HG03060 (cell line): ENCODE measurements around the gene MRPL53.

ENCODE experiments used
- ATAC-seq: cut with Tn5 transposase; IDR thresholded peaks from one replicate; pipeline ENCODE4 v1.9.1; 2021; ENCODE audit warnings: low read depth, moderate number of reproducible peaks; ENCODE audit not compliant: unreplicated experiment

MRPL53 gene

GRCh38 chr2:74429487-74430451 is 42.7 kb downstream of the MRPL53 start:
- ATAC-seq: no peak

- ATAC-seq: no peak
Measured at GRCh38 chr2:74428675-74429074, 43.8 kb downstream of the MRPL53 start.

GRCh38 chr2:74427551-74427950 is 44.9 kb downstream of the MRPL53 start:
- ATAC-seq: no peak

GRCh38 chr2:74426181-74426758 is 46.2 kb downstream of the MRPL53 start:
- no peak for ATAC-seq

GRCh38 chr2:74425523-74425922 is 47.0 kb downstream of the MRPL53 start:
- no peak for ATAC-seq

GRCh38 chr2:74424995-74425406 is 47.5 kb downstream of the MRPL53 start:
- no peak for ATAC-seq

GRCh38 chr2:74424139-74424992 is 48.1 kb downstream of the MRPL53 start:
- no peak for ATAC-seq

GRCh38 chr2:74423231-74424095 is 49.0 kb downstream of the MRPL53 start:
- ATAC-seq: no peak
